COLO668 (cell line): ENCODE data around the gene SLIT3.

ENCODE experiments used
- DNase-seq: peaks from one replicate; lab custom pipeline; 2025; ENCODE audit not compliant: unreplicated experiment; lab: John Stamatoyannopoulos, UW

Gene SLIT3

DNA sequence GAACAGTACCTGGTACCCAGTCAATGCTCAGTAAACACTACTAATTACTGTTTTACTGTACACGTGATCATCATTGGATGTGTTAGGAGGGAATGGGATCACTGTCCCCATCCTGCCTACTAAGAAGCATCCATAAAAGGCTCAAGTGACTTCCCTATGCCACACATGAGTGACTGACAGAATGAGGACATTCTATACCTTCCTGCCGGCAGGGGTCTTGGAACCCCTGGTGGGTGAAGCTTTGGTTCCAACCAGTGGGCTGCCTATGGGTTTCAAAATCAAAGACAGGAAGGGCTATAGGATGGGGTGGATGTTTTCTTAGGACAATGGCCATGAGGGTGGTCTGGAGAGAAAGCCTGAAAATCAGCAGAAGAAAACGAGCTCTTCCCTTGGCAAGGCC lies 512.2 kb downstream of the SLIT3 start:
- no peak for DNase-seq

DNA sequence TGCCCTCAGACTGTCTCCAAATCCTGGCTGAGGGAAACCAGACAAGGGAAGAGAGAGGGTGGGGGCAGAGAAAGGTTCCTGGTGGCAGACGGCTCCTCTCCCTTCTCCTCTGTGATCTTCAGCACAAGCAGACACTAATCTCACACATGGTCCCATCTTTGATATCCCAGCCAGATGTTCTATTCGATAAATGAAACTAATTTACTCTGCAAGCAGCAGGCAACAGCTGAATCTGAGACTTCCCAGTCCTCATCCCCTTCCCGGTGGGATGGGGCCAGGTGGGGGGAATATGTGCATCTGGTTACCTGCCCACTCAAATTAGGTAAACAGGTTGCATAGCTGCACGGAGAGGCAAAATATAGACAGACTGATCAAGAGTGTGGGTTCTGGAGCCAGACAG lies 512.8 kb downstream of the SLIT3 start:
- no peak for DNase-seq

DNA sequence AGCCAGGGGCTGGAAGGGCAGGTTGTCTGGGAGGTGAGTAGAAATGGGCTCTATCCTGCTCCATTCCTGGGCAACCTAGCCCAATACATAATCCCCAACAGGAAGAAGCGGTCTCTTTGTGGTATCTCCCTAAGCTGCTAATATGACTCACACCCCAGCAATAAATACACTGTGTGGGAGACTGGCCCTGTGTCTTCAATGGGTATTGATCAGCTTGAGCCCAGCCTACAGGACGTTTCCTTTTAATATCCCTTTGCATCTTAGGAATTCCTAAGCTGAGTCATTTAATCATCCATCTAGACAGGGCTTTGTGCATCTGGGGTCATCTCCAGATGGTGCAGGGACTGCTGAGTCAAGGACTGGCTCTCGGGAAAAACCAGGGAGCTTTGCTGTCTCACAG lies 514.8 kb downstream of the SLIT3 start:
- no peak for DNase-seq

DNA sequence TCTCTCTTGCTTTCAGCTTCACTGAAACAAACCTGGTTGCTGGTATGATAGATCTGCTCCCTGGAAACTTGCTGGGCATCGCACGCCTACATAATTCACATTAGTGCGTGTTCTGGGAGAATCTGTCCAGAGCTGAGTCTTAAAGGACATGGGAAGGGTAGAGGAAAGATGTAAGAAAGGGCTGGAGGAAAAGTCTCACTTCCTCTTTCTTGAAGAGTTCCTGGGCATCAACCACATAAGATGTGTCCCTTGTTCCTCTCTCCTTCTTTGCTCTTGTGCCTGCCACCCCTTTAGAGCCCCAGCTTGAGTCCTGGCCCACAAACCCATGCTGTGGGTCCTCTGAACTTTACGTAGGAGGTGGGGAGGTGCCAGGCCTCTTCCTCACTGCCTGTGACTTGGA lies 516.5 kb downstream of the SLIT3 start:
- no peak for DNase-seq

DNA sequence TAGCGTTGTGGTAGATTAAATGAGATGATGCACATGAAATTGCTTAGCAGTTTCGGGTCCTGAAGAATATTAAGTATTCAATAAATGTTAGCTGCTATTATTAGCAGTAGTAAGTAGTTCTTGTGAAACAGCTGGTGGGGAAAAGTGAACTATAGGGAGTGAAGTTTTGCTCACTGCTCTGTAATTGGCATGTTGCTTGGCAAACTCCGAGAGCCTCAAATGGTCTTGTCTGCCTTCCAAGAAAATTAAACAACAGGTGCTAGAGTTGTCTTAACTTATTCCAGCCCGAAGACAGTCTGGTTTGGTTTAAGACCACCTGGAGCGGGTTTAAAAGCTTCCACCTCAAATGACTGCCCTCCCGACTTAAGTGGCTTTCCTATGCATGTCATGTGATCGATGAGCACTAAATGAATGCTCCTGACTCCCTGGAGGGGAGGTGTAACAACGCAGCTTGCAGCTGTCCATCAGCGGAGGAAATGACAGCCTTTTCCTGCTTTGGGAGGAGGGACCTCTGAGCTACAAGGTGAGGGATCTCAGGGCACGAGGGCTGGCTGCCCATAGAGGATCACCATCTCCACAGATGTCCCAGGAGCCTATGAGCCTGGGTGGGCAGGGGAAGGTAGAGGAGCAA lies 518.9 kb downstream of the SLIT3 start:
- no peak for DNase-seq

DNA sequence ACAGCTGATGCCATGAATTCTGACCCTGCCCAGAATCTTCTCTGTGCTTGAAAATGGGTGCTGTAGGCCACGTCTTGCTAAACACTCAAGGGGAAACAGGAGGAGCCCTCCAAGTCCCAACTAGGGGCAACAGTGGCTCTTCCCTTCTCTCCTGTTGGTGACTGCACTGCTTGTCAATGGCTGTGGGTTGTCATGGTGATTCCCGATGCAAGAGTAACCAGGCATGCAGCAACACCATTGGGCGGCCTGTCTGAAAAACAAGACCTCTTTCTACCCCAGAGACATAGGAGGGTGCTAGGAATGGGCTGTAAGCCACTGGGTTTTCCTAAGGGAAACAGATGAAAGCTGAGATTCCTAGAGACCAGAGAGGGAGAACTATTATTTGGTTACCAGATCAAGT lies 520.1 kb downstream of the SLIT3 start:
- no peak for DNase-seq

DNA sequence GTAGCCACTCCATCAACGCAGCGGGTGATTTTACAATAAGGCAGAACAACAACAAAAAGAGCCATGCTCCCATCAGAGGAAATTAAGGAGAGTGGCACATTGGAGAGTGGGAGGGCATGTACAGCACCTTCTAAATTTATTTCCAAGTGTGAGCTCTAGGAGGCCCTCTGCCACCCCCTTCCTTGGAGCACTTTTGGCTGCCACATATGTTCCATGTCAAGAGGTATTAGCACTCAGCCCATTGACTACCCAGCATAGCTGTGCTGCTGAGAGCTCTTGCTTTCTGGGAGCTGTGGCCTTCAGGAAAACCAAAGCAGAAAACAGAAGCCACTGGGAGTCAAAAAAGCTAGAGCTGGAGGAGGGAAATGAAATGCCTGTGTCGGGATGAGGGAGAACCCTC lies 521.6 kb downstream of the SLIT3 start:
- DNase-seq = no peak

DNA sequence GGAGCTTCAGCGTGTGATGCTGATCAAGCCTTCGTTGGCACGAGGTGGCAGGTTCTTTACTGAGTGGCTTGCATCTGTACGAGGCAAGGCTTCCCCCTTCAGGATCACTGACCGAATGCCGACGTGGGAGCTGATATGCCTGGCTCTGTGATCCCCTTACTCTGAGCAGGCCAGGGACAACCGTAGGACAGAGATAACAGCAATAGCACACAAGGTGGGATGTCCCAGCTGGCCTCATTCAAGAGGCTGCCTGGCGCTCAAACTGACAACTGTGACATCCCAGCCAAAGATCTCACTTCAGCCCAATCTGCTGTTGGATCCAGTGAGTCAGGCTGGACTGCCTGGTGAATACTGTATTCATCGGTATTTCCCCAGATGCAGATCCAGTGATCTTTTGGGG lies 522.4 kb downstream of the SLIT3 start:
- no peak for DNase-seq

DNA sequence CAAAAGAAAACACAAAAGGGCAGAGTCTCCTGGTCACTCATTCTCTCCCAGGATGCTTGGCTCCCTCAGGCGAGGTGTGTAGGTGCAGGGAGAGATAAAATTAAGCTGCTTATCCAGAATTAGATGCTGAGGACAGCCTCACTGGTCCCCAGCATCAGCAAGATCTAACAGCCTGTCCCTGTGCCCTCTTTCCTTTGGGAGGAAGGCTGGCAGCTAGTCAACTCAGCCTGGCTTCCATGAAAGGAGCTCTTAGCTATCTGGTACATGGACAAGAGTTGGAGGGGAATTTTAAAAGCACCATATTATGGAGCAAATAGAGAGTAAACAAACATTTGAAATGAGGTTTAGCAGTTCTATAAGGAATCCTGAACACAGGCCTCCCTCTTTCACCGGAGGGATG lies 523.3 kb downstream of the SLIT3 start:
- DNase-seq = no peak

DNA sequence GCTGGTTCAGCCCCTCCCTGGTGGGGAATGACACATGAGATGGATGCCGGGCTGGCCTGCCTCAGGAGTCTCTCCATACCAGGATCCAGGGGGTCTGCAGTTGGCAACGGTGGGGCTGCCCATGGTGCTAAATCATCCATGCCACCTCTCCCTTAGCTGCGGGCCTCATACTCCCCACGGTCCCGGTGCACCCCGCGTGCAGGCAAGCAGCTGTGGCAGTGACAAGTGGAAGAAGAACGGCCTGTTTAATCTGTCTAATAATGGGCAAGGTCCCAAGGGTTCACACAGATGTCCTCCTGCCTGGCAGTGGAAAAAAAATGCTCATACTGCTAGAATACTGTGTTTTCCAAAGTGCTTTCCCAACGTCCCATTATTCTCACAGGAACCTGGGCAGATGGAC lies 524.9 kb downstream of the SLIT3 start:
- no peak for DNase-seq

DNA sequence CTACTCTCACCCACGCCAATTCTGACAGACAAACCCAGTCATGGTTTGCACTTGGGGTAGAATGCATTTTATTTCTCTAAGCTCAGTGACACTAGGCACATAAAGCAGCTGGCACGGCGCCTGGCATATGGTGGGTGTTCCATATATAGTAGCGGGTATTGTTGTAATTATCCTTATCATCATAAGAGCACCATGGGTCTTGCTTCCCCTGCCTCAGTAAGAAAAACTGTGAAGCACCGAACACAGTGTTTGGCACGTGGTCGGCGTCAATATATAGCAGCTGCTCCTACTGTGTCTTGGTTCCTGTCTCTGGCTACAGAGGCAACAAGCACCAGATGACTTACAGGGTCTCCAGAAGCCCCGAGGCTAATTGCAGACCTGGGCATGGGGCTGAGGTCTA lies 527.7 kb downstream of the SLIT3 start:
- no peak for DNase-seq

DNA sequence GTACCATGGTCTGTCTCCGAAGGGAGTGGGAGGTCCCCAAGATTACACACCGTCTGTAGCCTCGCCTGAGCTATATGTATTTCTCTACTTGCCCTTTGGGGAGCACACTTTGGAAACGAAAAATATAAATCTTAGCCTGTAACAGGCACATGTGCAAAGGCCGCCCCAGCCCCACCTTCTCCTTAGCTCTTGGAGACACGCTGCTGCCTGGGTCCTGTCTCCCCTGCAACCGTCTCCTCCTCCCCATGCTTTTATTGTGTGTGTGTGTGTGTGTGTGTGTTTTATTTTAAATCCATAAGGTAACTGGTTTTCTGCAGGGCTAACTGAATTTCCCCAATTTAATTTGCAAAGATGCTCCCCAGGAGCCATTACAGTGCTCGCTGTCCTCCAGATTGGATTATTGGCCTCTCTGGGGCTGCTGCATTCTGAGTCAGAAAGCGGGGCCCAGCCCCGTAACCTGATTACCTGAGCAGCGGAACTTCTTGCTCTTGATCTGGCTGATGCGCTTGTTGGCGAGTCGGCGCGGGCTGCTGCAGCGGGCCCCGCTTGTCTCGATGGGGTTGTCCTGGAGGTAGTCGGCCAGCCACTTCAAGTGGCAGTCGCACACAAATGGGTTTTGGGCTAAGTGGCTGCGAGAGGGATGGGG lies 528.5 kb downstream of the SLIT3 start:
- no peak for DNase-seq

DNA sequence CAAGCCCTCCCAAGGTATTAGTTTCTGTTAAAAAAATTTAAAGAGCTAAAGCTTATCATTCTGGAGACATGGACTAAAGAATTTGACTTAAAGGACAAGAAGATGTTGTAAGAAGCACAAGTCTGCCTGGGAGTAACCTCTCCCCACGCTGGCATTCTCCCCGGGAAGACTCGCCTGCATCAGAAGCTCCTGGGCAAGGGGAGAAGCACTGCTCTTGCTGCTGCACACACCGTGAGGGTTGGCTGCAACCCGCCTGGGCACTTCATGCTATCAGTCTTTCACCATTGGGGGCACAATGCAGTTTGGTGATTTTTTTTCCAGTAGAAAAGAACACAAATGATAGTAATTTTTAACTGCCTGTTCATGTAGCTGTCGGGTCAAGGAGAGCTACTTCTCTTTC lies 529.3 kb downstream of the SLIT3 start:
- DNase-seq = no peak

DNA sequence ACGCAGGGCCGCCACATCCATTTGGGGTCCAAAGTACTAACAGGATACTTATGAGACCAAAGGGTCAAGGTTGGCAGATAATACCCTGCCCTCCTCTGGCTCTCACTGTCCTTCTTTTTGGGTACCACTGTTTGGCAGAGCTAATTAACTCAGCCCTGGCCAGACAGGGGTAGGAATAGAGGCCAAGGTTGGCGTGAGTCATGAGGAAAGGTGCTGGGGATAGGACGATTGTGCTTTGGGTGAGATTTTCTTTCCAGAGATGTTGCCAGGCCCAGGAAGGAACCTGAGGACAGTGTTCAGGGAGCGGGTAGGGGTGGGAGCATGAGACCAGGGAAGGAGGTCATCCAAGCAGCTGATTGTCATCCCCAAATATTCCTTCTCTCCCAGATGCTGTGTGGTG lies 529.9 kb downstream of the SLIT3 start:
- DNase-seq = no peak

DNA sequence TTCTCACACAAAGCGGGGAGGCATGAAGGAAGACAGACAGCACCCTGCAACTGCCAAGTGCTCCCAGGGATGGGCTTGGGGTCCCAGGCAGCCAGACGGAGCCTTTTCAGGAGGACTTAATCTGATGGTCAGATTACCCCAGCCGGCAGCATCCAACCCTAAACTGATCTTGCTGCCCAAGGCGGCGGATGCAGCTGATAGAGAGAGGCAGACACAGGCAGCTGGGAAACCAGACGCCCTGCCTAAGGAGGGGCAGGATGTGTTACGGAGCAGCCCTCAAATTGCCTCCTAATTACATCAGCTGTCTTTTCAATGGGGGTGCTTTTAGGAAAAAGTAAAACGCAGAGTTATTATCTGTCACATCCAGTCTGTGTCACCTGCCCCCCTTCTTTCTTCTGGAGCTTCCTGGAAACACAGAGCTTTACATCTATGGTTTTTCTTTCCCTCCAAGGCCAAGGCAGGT lies 530.9 kb downstream of the SLIT3 start:
- DNase-seq = no peak

DNA sequence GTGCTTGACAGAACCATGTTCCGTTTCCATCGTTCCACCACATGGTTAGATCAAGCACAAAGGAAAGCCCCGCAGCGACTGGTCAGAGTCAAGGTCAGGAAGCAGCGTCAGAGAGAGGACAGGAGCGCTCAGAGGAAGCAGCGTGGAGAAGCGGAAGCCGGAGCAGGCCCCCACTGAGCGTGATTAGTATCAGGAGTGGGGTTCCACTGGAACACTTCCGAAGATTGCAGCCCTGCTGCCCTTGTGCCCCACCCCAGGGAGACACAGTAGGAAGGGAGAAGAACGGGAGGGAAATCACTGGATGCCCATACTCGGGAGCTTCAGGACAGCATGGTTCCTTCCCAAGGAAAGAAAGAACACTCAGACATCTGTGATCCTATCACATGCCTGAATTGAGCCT lies 532.8 kb downstream of the SLIT3 start:
- DNase-seq = no peak

DNA sequence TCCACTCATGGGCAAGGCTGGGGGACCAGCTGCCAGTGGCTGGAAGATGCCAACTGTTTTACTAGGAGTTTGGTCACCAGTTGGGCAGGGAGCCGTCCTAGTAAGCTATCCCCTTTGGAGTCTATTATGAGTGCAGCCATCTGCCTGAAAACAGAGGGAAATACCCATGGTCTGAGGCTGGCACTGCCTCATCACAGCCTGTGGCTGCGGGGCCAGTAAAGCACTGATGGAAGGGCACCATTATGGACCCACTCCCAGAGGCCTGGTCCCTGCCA lies 534.6 kb downstream of the SLIT3 start:
- DNase-seq = no peak

DNA sequence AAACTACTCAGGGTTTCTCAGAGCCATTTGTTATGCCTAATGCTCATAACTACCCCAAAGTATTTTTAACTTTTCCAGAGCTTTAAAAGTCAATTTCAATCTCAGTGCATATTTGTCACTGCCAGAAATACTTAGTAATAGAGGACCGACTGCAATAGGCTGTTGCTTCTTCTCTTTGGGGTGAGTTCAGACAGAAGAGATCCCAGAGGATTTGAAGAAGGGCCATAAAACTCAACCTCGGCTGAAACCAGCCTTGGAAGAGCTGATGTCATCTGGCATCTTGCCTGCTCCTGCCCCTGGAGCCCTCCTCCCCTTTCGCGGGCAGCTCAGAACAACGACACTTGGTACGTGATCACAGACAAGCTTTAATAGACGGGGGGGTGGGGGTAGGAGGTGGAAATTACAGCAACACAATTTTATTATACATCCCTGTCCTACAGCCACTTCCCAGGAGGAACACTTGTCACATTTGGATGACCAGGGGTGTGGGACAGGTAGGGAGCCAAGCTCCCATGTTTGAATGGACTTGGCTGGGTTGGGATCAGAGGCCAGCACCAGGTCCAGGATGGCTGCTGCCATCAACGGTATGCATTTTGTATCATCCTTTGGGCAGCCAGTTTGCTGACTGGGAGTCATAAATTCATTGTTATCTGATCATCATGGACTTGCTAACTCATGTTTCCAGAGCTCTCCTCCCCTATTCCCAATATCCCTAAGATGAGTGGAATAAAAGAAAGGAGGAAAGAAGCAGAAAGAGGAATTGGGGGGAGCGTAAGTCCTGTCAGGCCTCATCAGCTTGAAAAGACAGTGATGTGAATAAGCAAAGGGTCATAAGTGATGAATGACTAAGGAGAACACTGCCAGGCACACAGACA lies 535.2 kb downstream of the SLIT3 start:
- no peak for DNase-seq

DNA sequence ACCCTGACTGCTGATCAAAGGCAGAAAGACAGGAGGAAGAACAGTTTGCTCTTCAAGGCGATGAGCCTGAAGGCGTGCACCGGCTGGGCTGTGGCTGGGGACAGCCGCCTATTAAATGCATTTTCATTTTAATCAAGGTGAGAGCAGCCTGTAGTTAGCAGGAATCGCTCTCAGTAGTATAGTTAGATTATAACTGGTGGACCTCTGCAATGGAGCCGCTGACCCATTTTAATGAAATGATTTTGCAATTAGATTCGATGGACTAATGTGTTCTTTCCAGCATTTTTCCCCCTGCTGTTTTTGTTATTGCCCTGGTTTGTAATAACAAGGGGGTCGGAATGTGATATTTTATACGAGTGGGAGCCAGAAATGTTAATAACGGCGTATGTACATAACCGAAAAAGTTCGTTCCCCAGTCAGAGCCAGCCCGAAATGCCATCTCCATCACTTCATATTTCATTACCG lies 535.8 kb downstream of the SLIT3 start:
- DNase-seq = no peak

DNA sequence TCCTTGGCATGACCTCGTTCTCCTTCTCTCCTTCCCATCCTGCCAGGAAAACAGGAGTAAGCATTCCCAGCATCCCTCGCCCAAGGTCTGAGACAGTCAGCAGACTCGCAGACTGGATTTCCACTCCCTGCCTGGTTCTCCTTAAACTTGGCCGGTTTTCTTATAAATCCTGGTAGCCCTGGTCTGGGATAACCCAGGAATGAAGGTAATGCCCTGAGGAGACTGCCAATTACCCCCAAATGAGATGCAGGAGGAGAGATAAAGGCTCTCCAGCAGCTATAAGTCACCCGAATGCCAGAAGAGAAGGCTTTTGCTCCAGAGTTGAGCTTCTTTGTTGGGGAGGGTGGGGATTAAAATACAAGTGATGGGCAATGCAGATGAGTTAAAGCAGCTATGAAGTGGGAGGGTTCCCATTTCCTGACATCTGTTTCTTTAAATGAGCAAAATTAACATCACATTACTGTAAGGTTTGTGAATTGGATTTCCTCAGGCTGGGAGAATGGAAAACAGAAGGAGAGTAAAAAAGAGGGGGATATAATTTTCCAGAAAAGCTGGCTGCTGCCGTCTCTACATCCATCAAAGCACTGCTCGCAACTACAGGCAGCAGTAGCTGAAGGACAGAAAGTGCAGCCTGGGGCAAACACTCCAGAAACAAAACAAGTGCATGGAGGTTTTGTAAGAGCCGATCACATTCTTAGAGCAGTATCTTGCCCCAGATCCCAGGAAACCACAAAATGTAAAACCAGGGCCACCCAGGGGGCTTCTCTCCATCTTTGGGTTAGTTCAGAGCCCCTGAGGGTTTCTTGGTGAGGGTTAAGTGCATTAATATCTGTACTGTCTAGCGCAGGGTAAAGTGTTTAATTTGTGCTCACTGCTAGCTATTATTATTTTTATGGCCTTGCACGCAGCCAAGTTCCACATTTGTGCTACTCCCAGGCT lies 544.2 kb downstream of the SLIT3 start:
- DNase-seq = no peak

DNA sequence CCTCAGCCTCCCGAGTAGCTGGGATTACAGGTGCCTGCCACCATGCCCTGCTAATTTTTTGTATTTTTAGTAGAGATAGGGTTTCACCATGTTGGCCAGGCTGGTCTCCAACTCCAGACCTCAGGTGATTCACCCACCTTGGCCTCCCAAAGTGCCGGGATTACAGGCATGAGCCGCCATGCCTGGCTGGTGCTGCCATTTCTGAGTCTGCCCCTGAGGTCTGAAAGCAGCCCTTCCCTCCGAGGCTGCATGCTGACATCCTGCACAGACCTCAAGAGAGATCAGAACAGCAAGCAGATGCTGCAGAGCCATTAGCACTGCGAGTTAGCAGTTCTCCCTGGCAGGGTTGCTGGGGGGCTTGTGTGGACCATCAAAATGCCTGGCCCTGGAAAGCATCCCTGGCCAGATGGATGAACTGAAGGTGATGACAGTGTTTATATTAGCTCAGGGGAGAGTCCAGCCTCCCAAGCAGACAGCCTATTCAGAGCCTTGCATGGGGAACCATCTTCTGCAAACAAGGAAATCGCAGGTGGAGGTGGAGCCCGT lies 545.3 kb downstream of the SLIT3 start:
- DNase-seq = no peak
